NCI-H446 (cell line): ENCODE measurements around the gene ZDHHC1.

Source experiments
- DNase-seq, 2 experiments: peaks; one replicate each; lab custom pipeline; 2025; lab: John Stamatoyannopoulos, UW

The ZDHHC1 gene, protein sequence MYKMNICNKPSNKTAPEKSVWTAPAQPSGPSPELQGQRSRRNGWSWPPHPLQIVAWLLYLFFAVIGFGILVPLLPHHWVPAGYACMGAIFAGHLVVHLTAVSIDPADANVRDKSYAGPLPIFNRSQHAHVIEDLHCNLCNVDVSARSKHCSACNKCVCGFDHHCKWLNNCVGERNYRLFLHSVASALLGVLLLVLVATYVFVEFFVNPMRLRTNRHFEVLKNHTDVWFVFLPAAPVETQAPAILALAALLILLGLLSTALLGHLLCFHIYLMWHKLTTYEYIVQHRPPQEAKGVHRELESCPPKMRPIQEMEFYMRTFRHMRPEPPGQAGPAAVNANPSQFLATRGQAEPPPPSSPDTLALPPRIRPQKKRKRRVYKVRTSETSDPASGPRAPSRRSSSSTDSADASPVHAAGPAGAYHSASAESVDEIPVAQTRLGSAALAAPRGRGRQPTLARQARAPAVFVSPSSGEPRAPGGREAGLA

DNA sequence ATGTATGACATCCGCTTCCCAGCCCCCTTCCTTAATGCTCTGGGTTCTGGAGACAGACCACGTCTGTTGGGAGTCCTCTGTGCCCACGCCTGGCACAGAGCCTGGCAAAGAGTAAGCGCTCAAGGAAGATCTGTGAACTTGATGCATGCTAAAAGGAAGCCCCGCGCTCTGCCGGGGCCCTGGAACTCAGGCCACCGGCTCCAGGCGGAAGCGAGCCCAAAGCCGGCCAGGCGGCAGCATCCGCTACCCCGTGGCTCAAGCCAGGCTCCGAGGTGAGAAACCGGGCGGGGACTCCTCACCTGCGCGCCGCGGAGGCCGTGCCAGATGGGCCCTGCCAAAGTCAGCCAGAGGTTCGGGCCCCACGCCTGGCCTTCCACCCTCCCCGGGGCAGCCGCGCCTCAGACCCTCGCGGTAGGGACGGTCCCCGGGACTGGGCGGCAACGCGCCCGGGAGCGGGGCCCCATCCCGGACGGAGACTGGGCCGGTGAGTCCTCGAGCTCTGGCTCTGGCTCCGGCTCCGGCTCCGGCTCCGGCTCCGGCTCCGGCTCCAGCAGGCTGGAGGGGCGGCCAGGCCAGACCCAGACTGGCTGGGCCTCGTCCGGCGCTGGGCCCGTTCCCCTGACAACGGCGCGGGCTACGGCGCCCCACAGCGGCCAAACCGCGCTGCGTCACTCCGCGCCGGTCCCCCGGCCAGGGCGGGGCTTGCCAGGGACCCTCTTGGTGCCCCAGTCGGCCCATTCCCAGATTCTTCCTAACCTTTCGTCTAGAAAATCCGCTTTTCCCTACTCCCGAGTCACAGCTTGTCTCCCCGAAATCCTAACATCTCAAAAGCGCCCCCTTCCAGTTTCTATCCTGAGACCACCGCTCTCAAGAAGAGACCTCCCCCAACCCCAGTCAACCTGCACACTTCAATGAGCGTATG, at the start of gene ZDHHC1:
Gene ZDHHC1, minus strand, starts transcription at position 606 of the 922 bp plus-strand sequence. CDS start 8,702 bp downstream, outside the sequence.
- DNase-seq: peak in 1 of 2 experiments; percentile 32

GRCh38 chr16:67464565-67464964, 48.3 kb upstream of the ZDHHC1 start:
- DNase-seq: no peak

DNA sequence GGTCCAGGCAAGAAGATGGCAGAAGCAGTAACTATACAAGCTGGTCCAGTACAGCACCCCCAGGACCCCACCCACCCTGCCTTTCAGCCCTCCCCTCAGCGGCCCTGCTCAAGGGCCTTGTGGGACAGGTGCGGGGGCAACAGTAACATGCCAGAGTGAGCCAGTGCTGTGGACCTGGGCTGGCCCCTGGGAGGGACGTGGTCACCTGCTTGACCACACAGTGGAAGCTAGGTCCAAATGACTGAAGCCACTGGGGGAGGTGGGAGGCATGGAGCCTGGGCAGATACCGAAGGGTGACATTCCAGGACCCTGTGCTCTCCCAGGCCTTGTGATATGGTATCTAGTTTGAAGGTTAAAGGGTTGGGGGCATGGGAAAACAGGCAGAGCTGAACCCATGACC, 47.4 kb upstream of the ZDHHC1 start:
- DNase-seq: no peak

- no peak for DNase-seq
Measured at GRCh38 chr16:67463059-67463458, 46.8 kb upstream of the ZDHHC1 start.

- no peak for DNase-seq
Measured at GRCh38 chr16:67462279-67462655, 46.0 kb upstream of the ZDHHC1 start.

- no peak for DNase-seq
Measured at GRCh38 chr16:67461600-67462278, 45.5 kb upstream of the ZDHHC1 start.

DNA sequence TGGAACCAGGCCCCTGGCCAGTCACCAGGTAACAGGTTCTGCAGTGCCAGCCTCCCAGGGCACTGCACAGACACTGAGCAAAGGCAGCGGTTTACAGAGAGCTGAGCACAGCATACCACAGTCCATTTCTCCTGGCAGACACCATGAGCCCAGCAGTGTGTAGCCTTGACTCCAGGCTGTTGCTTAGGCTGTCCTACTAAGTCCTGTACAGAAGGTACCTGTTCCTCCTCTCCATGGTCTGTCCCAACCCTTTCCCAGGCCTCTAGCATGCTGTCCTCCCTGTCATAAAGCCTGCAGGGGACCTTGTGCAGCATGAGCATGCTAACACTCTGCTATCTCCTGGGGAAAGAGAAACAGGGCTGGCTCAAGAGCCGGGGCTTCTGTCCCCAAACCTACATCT, 44.7 kb upstream of the ZDHHC1 start:
- no peak for DNase-seq

DNA sequence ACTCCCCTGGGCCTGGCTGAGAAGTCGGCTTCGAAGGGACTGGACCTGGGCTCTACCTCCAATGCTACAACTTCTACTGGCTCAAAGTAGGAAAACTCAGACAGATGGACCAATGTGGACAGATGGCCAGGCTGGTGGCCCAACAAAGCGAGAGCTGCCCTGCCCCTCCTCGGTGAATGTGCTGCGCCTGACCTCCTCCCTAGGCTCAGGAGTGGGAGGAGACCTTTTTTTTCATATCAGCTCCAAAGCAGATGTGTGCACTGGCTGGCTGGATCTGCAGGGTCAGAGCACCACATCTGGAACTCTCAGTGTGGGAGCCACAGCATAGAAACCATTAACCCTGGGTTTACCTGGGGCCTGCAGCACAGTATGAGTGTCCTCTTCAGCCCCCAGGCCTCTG, 43.9 kb upstream of the ZDHHC1 start:
- DNase-seq: peak in 1 of 2 experiments; percentile 36

DNA sequence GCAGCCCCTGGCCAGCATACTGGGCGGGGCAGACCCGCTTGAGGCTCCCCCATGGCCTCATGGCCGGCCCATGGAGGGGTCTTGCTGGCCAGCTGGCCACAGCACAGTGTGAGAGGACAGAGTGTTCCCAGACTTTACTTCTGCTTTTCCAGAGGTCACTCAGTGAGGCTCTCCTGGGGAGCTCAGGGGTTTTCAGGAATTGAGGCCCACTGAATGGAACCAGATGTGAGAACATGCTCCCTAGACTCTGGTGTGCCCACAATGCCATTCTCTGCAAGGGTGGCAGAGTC, 43.5 kb upstream of the ZDHHC1 start:
- no peak for DNase-seq

DNA sequence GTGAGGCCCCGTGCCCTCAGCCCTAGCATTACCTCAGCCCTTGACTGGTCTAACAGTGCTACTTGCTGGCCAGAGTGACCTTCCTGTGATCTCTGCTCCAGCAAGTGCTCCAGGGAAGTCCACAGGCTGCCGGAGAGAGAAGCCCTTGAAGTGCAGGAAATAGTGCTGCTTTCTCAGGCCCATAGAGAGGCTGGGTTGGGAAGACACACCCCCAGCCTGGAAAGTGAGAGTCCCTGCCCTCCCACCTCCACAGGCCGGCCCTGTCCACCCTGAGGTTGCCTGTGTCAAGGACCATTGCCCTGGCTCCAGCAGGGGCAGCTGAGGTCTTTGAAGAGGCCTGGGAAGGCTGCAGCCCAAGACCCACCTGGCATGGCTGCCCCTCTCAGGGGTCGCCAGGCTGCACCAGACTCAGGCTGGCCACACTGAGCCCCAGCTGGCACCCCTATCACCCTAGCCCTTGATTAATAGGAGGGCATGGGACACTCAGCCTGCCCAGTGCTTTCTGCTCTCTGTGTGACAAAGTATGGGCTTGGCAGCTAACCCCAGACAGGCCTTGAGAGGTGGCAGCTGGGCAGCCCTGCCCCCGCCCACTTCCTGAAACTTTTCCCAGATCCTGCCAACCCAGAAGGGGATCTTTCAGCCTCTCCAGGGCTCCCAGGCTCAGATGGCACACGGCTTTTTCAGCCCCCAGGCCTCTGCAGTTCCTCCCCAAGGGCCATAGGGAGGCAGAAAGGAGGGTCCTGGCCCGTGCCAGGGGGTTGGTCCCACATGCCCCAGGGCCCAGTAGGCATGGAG, 43.0 kb upstream of the ZDHHC1 start:
- DNase-seq: peak in 1 of 2 experiments; percentile 61

- DNase-seq: no peak
Measured at GRCh38 chr16:67458121-67458641, 41.9 kb upstream of the ZDHHC1 start.

DNA sequence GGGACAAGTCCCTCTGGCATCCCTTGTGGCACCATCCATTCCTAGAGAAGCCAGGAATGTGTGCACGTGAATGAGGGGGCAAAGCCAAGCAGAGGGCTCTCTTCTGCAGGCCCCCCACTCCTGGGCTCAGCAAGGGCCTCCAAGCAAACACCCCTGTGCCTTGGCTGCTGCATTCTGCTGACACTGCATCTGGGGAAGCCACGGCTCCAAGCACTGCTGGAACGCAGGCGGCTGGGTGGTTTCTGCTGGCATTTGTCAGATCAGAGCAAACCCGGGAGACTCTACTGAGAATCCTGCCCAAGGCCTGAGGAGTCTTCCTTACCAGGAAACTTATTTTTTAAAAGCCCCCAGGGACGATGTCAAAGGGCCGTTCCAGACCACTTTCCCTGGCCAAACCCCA, 41.3 kb upstream of the ZDHHC1 start:
- DNase-seq: no peak

DNA sequence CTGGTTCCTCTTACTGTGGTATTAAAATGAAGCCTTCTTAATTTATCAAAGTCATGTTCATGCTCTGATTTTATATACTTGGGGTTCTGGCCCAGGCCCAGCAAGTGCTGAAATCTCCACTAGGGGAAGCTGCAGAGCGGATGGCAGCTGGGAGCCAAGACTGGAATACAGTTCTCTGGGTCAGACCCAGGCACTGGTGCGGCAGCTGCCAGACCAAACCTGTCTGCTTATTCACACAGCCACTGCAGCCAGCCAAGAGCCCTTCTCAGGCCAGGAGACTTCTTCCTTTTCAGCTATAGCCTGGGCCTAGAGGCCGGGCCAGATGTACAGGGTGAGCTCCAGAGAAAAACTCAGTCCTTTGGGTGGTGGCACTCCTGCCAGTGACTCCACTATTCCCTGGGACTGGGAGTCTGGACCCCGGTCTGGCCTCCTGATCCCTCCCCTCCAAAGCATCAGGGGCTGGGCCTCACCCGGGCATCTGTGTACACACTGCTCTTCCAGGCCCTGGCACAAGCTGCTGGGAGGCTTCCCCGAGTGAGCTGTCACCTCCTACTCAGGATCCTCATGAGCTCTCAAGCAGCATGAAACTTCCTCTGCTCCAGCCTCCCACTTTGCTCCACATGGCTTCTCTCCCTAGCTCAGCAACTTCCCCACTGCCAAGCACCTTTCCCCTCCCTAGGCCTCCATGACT, 40.3 kb upstream of the ZDHHC1 start:
- peak; percentile 30 to 76 for DNase-seq

- no peak for DNase-seq
Measured at GRCh38 chr16:67454852-67455251, 38.6 kb upstream of the ZDHHC1 start.

DNA sequence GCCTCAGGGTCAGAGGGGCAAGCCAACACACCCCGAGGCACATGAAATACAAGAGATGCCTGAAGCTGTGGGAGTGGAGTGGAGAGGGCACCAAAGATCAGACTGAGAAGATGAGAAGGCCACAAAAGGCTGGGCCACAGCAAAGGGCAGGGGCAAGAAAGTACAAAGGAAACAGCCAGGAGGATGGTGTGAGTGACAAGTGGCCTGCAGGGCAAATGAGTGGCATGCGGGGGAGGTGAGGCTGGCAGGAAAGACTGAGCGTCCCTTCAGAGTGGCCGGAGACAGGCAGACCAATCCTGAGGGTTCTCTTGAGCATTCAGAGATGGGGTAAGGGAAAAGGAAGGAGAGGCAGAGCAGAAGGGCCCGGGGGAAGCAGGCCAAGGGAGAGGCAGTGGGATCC, 37.8 kb upstream of the ZDHHC1 start:
- DNase-seq: no peak

DNA sequence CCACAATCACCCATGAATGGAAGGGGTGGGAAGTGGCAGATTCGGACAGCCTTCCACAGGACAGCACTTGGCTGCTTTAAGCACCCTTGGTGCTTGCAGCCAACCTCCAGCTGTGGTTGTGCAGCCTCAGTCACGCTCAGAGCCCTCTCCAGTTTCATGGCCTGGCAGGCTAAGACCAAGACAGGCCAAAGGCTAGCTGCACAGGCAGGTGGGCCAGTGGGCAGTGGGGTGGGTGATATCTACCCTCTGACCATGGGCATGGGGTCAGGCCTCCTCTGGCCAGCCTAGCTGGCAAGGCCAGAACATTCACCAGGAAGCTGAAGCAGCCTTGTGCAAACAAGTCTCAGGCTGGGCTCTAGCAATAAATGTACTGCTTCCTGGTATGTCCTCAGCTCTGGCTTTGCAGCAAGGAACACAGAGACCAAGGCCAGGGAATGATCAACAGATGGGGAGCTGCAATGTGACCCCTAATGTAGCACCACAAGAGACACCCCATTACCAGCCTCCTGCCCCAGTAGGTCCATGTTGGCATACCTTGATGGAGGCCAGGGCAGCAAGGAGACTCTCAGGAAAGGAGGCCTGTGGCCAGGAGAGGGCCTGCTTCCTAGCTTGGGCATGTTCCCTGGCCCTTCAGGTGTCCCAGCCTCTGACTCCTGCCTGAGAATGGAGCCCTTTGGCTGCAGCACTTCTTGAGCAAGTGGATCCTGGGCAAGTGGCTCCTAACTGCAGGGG, 35.6 kb upstream of the ZDHHC1 start:
- no peak for DNase-seq

GRCh38 chr16:67451061-67451703, 34.9 kb upstream of the ZDHHC1 start:
- DNase-seq: peak in 1 of 2 experiments; percentile 38

- no peak for DNase-seq
Measured at GRCh38 chr16:67449739-67450138, 33.5 kb upstream of the ZDHHC1 start.

GRCh38 chr16:67449336-67449735, 33.1 kb upstream of the ZDHHC1 start:
- DNase-seq: peak in 1 of 2 experiments; percentile 9
